Gastrocnemius medialis (tissue), 4 donors: ENCODE data around the gene BEND6. TPM values are rescaled to one million over a fixed set of nuclear protein-coding genes. Genes with fewer than 3 reads are reported as not detected.
A peak's percentile ranks its signal among the peaks of the same experiment; 100 is the strongest.

ENCODE experiments used
- ATAC-seq, 2 donors: fragments of 150-250 bp; one replicate each; pipeline ENCODE4 v1.9.1; 2016
- DNase-seq, 2 donors: peaks; one replicate each; pipeline ENCODE4 v3.0.0-alpha.2; 2019
- H3K27ac ChIP-seq, 4 donors: fragments of 200-600 bp; sonication (generic); 1 replicate in 1 of 4; 2 replicates in 3 of 4; pipeline ENCODE4 v1.5.1; 2016 to 2018; ENCODE audit warnings: mild to moderate bottlenecking in 2 of 4, moderate library complexity in 1 of 4
- H3K27me3 ChIP-seq, 3 donors: fragments of 200-600 bp; sonication (generic) in 2 of 3; 1 replicate in 1 of 3; 2 replicates in 2 of 3; pipeline versions ENCODE4 v1.5.1 to v1.6.0; 2016 to 2019; ENCODE audit warnings: mild to moderate bottlenecking in 1 of 3, moderate library complexity in 1 of 3
- H3K36me3 ChIP-seq, 2 donors: fragments of 200-600 bp; sonication (generic) in 1 of 2; one replicate each; pipeline ENCODE4 v1.5.1; 2017 to 2018
- H3K4me1 ChIP-seq, 2 donors: fragments of 200-600 bp; sonication (generic) in 1 of 2; one replicate each; pipeline ENCODE4 v1.5.1; 2016 to 2017; ENCODE audit warnings: mild to moderate bottlenecking in 2 of 2
- H3K4me3 ChIP-seq, 4 donors: fragments of 200-600 bp; sonication (generic) in 3 of 4; 1 replicate in 1 of 4; 2 replicates in 3 of 4; pipeline ENCODE4 v1.5.1; 2016 to 2019; ENCODE audit warnings: mild to moderate bottlenecking in 2 of 4
- H3K9me3 ChIP-seq, 3 donors: fragments of 200-600 bp; sonication (generic) in 2 of 3; 1 replicate in 1 of 3; 2 replicates in 2 of 3; pipeline ENCODE4 v1.5.1; 2016 to 2019
- CTCF ChIP-seq, 5 experiments: fragments of 450-650 bp in 3 of 5; fragments of 200-600 bp in 2 of 5; sonication (generic) in 2 of 5; IDR thresholded peaks in 4 of 5; conservative IDR thresholded peaks in 1 of 5; 1 replicate in 4 of 5; 2 replicates in 1 of 5; pipeline ENCODE4 v1.5.1; 2016 to 2019; ENCODE audit warnings: antibody characterized with exemption in 5 of 5, mild to moderate bottlenecking in 3 of 5, moderate library complexity in 3 of 5
- POLR2A ChIP-seq, 2 donors: fragments of 450-650 bp; IDR thresholded peaks; one replicate each; pipeline ENCODE4 v1.6.1; 2017; ENCODE audit warnings: antibody characterized with exemption in 2 of 2, mild to moderate bottlenecking in 2 of 2, moderate library complexity in 2 of 2
- in situ Hi-C, 4 donors: fragments of 200-750 bp; cut with MboI; loops; one replicate each; pipeline versions ENCODE4 v1.15.0 to v1.8.0; 2017; ENCODE audit warnings: low sequenced_read_pairs in 4 of 4
- intact Hi-C: fragments of 100-400 bp; cut with DNase I; formaldehyde crosslinking; loops from one replicate; pipeline ENCODE4 v1.15.1; 2023; ENCODE audit warnings: low total_unique reads
- total RNA-seq, 4 donors: library from RNA; depleted of rRNA; stranded (reverse); fragments of >200 nt; gene quantifications; one replicate each; pipeline versions ENCODE4 v1.1.0 to v1.2.3, GENCODE V29; 2016

Gene BEND6
- total RNA-seq, 4 donors from 2014 or later = 0.15 to 0.97 (median 0.56) TPM

DNA sequence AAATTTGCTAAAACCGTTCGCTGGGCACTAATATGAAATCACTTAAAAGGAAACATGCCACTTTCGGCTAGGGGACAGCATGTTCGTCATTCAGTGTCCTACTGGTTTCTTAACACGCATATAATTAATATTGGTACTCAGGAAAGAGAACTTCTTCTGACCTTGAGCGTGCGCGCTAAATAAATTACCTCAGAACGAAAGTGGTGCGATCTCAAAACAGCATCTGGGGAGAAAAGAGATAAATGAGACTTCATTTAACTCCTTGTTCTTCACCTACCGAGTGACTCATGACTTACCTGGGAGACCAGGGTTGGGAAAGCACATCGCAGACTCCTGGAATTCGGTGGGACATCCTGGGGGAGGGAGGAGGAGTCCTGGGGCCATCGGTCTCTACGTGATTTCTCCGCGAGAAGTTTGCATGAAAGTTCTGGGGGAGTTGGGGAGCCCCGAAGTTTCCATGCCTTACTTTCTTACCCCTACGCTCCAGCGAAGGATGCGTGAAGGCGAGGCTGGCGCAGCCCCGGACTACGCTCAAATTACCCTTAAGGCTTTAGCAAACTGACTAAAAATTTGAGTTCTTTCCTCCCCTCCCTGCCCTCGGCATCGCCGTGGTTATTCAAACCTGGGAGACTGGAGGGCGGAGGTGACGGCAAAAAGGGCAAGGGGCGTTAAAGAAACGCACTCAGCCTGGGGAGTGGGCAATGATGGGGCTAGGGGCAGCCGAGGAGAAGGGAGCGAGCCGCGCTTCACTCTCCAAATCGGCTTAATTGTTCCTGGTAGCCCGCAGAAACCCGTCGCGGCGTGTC is 1.1 kb upstream of the BEND6 start:
- peak overlapping the region; percentile 41 to 66 (median 54) for H3K4me3 ChIP-seq
- ATAC-seq (no peak), DNase-seq (no peak)
- TF ChIP-seq POLR2A (IDR thresholded peaks at IDR 0.05) (no peak), CTCF (IDR thresholded peaks at IDR 0.05 in 4 of 5, conservative IDR thresholded peaks at IDR 0.05 in 1 of 5) (no peak)
- peaks cover 8 to 15% of the 10 kb centered on the region in 2 donors for H3K4me1 ChIP-seq
- intact Hi-C loops (loop anchor here (2.0 to 10.0 kb wide), 3 partner anchors 41 to 363 kb away; partner anchors contain the start of gene PRIM2), in situ Hi-C loops (no loop called here)
- peak overlapping the region in 1 of 4 donors; percentile 28 for H3K27ac ChIP-seq
- no peaks in the 10 kb centered on the region for H3K27me3 ChIP-seq
- no peaks in the 10 kb centered on the region for H3K9me3 ChIP-seq
- H3K36me3 ChIP-seq = no peaks in the 10 kb centered on the region

DNA sequence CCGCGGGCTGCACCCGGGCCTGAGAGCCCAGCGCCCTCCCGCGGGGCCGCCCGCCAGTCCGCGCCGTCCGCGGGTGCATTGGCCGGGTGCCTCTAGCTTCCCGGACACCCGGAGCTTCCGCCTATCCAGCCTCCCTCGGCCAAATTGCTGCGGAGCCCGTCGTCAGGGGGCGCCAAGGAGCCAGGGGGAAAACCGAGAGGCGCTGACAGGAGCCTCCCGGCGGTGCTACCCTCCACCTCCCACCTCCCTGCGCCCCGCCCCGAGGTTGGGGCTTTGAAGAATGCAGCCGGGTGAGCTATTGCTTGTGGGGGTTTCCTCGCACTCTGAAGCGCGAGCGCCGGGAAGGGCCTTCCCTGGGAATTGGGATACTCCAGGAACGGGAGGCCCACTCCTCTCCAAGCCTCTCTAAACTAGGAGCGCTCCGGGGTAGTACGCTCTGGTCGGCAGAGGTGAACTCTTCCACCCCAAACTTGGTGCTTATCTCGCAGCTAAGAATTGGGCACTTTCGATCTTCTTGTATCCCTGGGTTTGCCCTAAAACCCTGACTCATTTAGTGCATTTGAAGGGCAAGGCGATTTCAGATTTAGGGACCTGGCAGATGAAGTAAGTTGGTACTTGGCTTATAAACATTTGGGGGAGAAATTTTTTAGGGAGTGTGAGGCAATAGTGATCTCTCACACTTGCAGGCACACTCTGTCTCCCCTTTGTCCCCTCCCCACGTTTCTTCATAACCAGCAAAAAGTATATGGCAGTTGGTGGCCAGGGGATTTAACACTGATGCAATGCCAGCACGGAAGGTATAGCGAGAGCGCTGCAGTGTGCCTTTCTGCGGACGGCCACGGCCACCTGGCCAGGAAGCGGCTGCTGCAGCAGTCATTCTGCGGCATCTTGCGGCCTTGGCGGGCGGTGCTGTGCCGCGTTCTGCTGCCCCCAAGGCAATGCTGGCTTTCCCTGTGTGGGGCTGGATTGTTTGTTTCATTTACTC is 556 bp downstream of the BEND6 start:
- DNase-seq = peak; percentile 40 to 71
- in situ Hi-C loops = no loop called here
- intact Hi-C loops = loop anchor here (1.0 to 10.0 kb wide), 3 partner anchors 66 to 361 kb away; partner anchors contain the start of gene PRIM2
- Histone ChIP-seq H3K9me3 (no peaks in the 10 kb centered on the region), H3K27me3 (no peaks in the 10 kb centered on the region), H3K27ac (peak overlapping the region in 1 of 4 donors; percentile 28), H3K36me3 (no peaks in the 10 kb centered on the region), H3K4me1 (peaks cover 8 to 15% of the 10 kb centered on the region in 2 donors), H3K4me3 (peak overlapping the region; percentile 41 to 80 (median 58))
- TF ChIP-seq CTCF (IDR thresholded peaks at IDR 0.05 in 4 of 5, conservative IDR thresholded peaks at IDR 0.05 in 1 of 5) = peak; percentile 39 to 75 (median 64)
- TF ChIP-seq POLR2A (IDR thresholded peaks at IDR 0.05) = no peak
- peak; percentile 87 to 89 for ATAC-seq

DNA sequence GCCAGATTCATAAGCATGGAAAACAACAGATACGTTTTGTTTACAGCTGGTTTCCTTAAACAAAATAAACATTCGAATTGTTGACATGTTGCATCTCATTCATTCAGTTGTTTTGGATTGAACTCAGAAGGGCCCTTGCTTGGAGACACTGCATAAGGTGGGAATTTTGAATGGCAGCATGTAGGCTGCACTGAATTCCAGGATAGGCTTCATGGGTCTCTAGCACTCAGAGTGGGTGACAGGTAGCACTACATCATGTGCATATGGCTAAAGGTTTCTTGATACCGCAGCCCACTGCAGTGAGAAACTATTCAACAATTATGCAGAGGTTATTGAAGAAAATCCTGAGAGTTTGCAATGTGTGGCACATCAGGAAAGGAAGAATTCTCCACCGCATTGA is 1.6 kb downstream of the BEND6 start:
- no peaks in the 10 kb centered on the region for H3K9me3 ChIP-seq
- H3K4me3 ChIP-seq = no peak overlapping the region
- TF ChIP-seq POLR2A (IDR thresholded peaks at IDR 0.05) (no peak), CTCF (IDR thresholded peaks at IDR 0.05 in 4 of 5, conservative IDR thresholded peaks at IDR 0.05 in 1 of 5) (no peak)
- H3K36me3 ChIP-seq = no peaks in the 10 kb centered on the region
- peaks cover 8 to 15% of the 10 kb centered on the region in 2 donors for H3K4me1 ChIP-seq
- in situ Hi-C loops (no loop called here), intact Hi-C loops (loop anchor here (10.0 kb wide), 1 partner anchor 128 kb away; no protein-coding TSS in a partner anchor)
- no peaks in the 10 kb centered on the region for H3K27me3 ChIP-seq
- DNase-seq = no peak
- no peak overlapping the region for H3K27ac ChIP-seq
- ATAC-seq = no peak

GRCh38 chr6:56957856-56958255 is 2.9 kb downstream of the BEND6 start:
- Histone ChIP-seq H3K4me1 (peaks cover 8 to 15% of the 10 kb centered on the region in 2 donors), H3K4me3 (no peak overlapping the region), H3K36me3 (no peaks in the 10 kb centered on the region), H3K27ac (no peak overlapping the region), H3K27me3 (no peaks in the 10 kb centered on the region), H3K9me3 (no peaks in the 10 kb centered on the region)
- in situ Hi-C loops (no loop called here), intact Hi-C loops (loop anchor here (10.0 kb wide), 1 partner anchor 127 kb away; no protein-coding TSS in a partner anchor)
- TF ChIP-seq POLR2A (IDR thresholded peaks at IDR 0.05) (no peak), CTCF (IDR thresholded peaks at IDR 0.05 in 4 of 5, conservative IDR thresholded peaks at IDR 0.05 in 1 of 5) (no peak)
- ATAC-seq (no peak), DNase-seq (no peak)
